WTC11 (cell line): ENCODE results near the gene UBXN2A.

Source experiments
- AR ChIP-seq: fragments of 250-450 bp; sonication (Bioruptor Pico); IDR thresholded peaks from 2 replicates; pipeline ENCODE4 v1.9.0; 2021; ENCODE audit warnings: mild to moderate bottlenecking
- CREM ChIP-seq: sonication (generic); formaldehyde crosslinking; IDR thresholded peaks from 2 replicates; pipeline ENCODE4 v1.8.1; 2022; ENCODE audit warnings: mild to moderate bottlenecking, missing genetic modification reagents, moderate library complexity
- CTCF ChIP-seq: fragments of 200-600 bp; IDR thresholded peaks from 2 replicates; pipeline ENCODE4 v1.8.0; 2022; ENCODE audit warnings: antibody characterized with exemption
- ETV6 ChIP-seq: sonication (generic); formaldehyde crosslinking; IDR thresholded peaks from 2 replicates; pipeline ENCODE4 v1.8.1; 2022; ENCODE audit warnings: mild to moderate bottlenecking, missing genetic modification reagents
- HMGXB4 ChIP-seq: sonication (generic); formaldehyde crosslinking; IDR thresholded peaks from 2 replicates; pipeline ENCODE4 v1.8.1; 2023; ENCODE audit warnings: mild to moderate bottlenecking, moderate library complexity, missing genetic modification reagents
- MAX ChIP-seq: sonication (generic); formaldehyde crosslinking; IDR thresholded peaks from 2 replicates; pipeline ENCODE4 v1.8.0; 2022; ENCODE audit warnings: mild to moderate bottlenecking, missing genetic modification reagents
- OVOL2 ChIP-seq: fragments of 250-450 bp; sonication (Bioruptor Pico); IDR thresholded peaks from 2 replicates; pipeline ENCODE4 v1.9.0; 2021; ENCODE audit warnings: mild to moderate bottlenecking, borderline replicate concordance
- SP1 ChIP-seq: sonication (generic); formaldehyde crosslinking; conservative IDR thresholded peaks from 2 replicates; pipeline ENCODE4 v1.8.1; 2022; ENCODE audit warnings: missing genetic modification reagents
- ZNF512 ChIP-seq: sonication (generic); formaldehyde crosslinking; IDR thresholded peaks from 2 replicates; pipeline ENCODE4 v1.8.1; 2022; ENCODE audit warnings: missing genetic modification reagents, borderline replicate concordance

GRCh38 chr2:24050041-24050979 lies 110.0 kb downstream of the UBXN2A start:
- TF ChIP-seq CTCF (no peak), CREM (CRISPR knock-in tag) (no peak), MAX (no peak), HMGXB4 (CRISPR knock-in tag) (peak; percentile 15; the same call in 1 of the 2 replicates), SP1 (no peak), ETV6 (CRISPR knock-in tag) (no peak), OVOL2 (CRISPR knock-in tag) (no peak), ZNF512 (CRISPR knock-in tag) (no peak), AR (CRISPR knock-in tag) (no peak)
